Measurements from ENCODE around the gene PTTG1IP2.

GRCh38 chr7:90483251-90483650 is 13.8 kb downstream of the PTTG1IP2 start:
- TF ChIP-seq POLR2A (IDR thresholded peaks at IDR 0.05) (no peak), CTCF (IDR thresholded peaks at IDR 0.05) (no peak)

Data from right lobe of liver (tissue), 4 donors.